Testis (tissue), 3 donors: ENCODE results near the gene ITPR2. TPM values are rescaled to one million over a fixed set of nuclear protein-coding genes. Genes with fewer than 3 reads are reported as not detected.

Experiments
- DNase-seq: peaks from one replicate; pipeline ENCODE4 v3.0.0-alpha.2; 2019
- H3K27ac ChIP-seq, 2 donors: fragments of 200-600 bp; sonication (generic); one replicate each; pipeline ENCODE4 v1.5.1; 2019
- H3K27me3 ChIP-seq: fragments of 200-600 bp; sonication (generic); one replicate; pipeline ENCODE4 v1.5.1; 2019
- H3K36me3 ChIP-seq: fragments of 200-600 bp; sonication (generic); one replicate; pipeline ENCODE4 v1.5.1; 2017; ENCODE audit warnings: low read depth; ENCODE audit errors: missing control alignments
- H3K4me1 ChIP-seq: fragments of 200-600 bp; sonication (generic); one replicate; pipeline ENCODE4 v1.5.1; 2019
- H3K4me3 ChIP-seq, 2 donors: fragments of 200-600 bp; sonication (generic); one replicate each; pipeline ENCODE4 v1.5.1; 2017 to 2019
- H3K9me3 ChIP-seq: fragments of 200-600 bp; sonication (generic); one replicate; pipeline ENCODE4 v1.5.1; 2017
- CTCF ChIP-seq, 3 experiments: fragments of 450-650 bp in 2 of 3; fragments of 200-600 bp in 1 of 3; sonication (generic) in 1 of 3; IDR thresholded peaks; one replicate each; pipeline ENCODE4 v1.5.1; 2016 to 2019; ENCODE audit warnings: antibody characterized with exemption in 3 of 3, mild to moderate bottlenecking in 2 of 3, moderate library complexity in 1 of 3
- POLR2A ChIP-seq: fragments of 450-650 bp; IDR thresholded peaks from one replicate; pipeline ENCODE4 v1.6.1; 2017; ENCODE audit warnings: antibody characterized with exemption, mild to moderate bottlenecking, moderate library complexity
- WGBS, 2 donors: methylation state at CpG; one replicate each; pipeline ENCODE4 v1.1.5; 2018; 5-methylcytosine and 5-hydroxymethylcytosine counted together
- intact Hi-C: fragments of 100-400 bp; cut with DNase I; formaldehyde crosslinking; loops from one replicate; pipeline ENCODE4 v1.15.1; 2023; ENCODE audit warnings: low total_unique reads
- polyA plus RNA-seq: library from polyadenylated mRNA; stranded (reverse); fragments of 350-450 nt; fragmentation: Illumina TruSeq; extraction: RNeasy Lipid Tissue Mini Kit (QIAGEN cat#74804); gene quantifications from one replicate; pipeline ENCODE4 v1.2.3, GENCODE V29; 2014; ENCODE audit warnings: low read depth, low replicate concordance; ENCODE audit not compliant: insufficient read depth
- total RNA-seq, 2 donors: library from RNA; depleted of rRNA; stranded (reverse); fragments of >200 nt; gene quantifications; one replicate each; pipeline ENCODE4 v1.2.3, GENCODE V29; 2016

Gene ITPR2
- total and polyA plus RNA-seq, 3 donors from 2014 or later, result 4.9 to 60.6 (median 56.9) TPM

- no peaks in the 10 kb centered on the region for H3K36me3 ChIP-seq
- intact Hi-C loops, result no loop called here
- no peak for TF ChIP-seq CTCF (IDR thresholded peaks at IDR 0.05)
- no peak for TF ChIP-seq POLR2A
- DNase-seq, result no peak
- no peak overlapping the region for H3K4me3 ChIP-seq
- WGBS, 2 donors, result 77% methylated on average over 2 of the region's 2 CpGs
- no peaks in the 10 kb centered on the region for H3K27me3 ChIP-seq
- H3K27ac ChIP-seq, result no peak overlapping the region
- no peaks in the 10 kb centered on the region for H3K9me3 ChIP-seq
- H3K4me1 ChIP-seq, result no peaks in the 10 kb centered on the region
Observed at GRCh38 chr12:26406813-26407212, 426.2 kb downstream of the ITPR2 start.

- no peaks in the 10 kb centered on the region for H3K27me3 ChIP-seq
- DNase-seq, result no peak
- H3K36me3 ChIP-seq, result no peaks in the 10 kb centered on the region
Observed at GRCh38 chr12:26406391-26406790, 426.6 kb downstream of the ITPR2 start.

GRCh38 chr12:26403601-26404000, 429.4 kb downstream of the ITPR2 start:
- intact Hi-C loops, result no loop called here
- WGBS, 2 donors, result 93% methylated on average over 5 of the region's 5 CpGs
- Histone ChIP-seq H3K4me1 (no peaks in the 10 kb centered on the region), H3K4me3 (no peak overlapping the region), H3K9me3 (no peaks in the 10 kb centered on the region), H3K27ac (no peak overlapping the region), H3K27me3 (no peaks in the 10 kb centered on the region), H3K36me3 (no peaks in the 10 kb centered on the region)
- no peak for TF ChIP-seq CTCF (IDR thresholded peaks at IDR 0.05)
- no peak for DNase-seq

More at GRCh38 chr12:26406391-26406790, 426.6 kb downstream of the ITPR2 start:
- Histone ChIP-seq H3K4me1 (no peaks in the 10 kb centered on the region), H3K9me3 (no peaks in the 10 kb centered on the region), H3K4me3 (no peak overlapping the region), H3K27ac (no peak overlapping the region)
- intact Hi-C loops, result no loop called here
- WGBS, 2 donors, result 39 to 42% methylated on average over 3 of the region's 3 CpGs
- TF ChIP-seq CTCF (IDR thresholded peaks at IDR 0.05) (no peak), POLR2A (no peak)

- TF ChIP-seq POLR2A, result no peak
- TF ChIP-seq CTCF (IDR thresholded peaks at IDR 0.05), result no peak
- intact Hi-C loops, result no loop called here
- Histone ChIP-seq H3K36me3 (no peaks in the 10 kb centered on the region), H3K4me1 (no peaks in the 10 kb centered on the region), H3K4me3 (no peak overlapping the region), H3K27ac (no peak overlapping the region), H3K9me3 (no peaks in the 10 kb centered on the region), H3K27me3 (no peaks in the 10 kb centered on the region)
- WGBS, 2 donors, result 85% methylated on average over 4 of the region's 4 CpGs
- no peak for DNase-seq
Observed at GRCh38 chr12:26402648-26403047, 430.3 kb downstream of the ITPR2 start.

GRCh38 chr12:26401874-26402273, 431.1 kb downstream of the ITPR2 start:
- intact Hi-C loops, result no loop called here
- no peak overlapping the region for H3K4me3 ChIP-seq

More at GRCh38 chr12:26401874-26402273, 431.1 kb downstream of the ITPR2 start:
- H3K27me3 ChIP-seq, result no peaks in the 10 kb centered on the region
- H3K4me1 ChIP-seq, result no peaks in the 10 kb centered on the region
- WGBS, 2 donors, result 90 to 93% methylated on average over 1 of the region's 1 CpG
- TF ChIP-seq POLR2A, result no peak
- no peak for TF ChIP-seq CTCF (IDR thresholded peaks at IDR 0.05)
- no peaks in the 10 kb centered on the region for H3K9me3 ChIP-seq
- no peaks in the 10 kb centered on the region for H3K36me3 ChIP-seq
- no peak for DNase-seq
- H3K27ac ChIP-seq, result no peak overlapping the region
